ENCODE results near the gene GALT.
"Not testable (repeated sequence)": the region's sequence is repeated elsewhere in the genome, so short reads cannot be mapped to it uniquely, and the experiment has no call there.

DNA sequence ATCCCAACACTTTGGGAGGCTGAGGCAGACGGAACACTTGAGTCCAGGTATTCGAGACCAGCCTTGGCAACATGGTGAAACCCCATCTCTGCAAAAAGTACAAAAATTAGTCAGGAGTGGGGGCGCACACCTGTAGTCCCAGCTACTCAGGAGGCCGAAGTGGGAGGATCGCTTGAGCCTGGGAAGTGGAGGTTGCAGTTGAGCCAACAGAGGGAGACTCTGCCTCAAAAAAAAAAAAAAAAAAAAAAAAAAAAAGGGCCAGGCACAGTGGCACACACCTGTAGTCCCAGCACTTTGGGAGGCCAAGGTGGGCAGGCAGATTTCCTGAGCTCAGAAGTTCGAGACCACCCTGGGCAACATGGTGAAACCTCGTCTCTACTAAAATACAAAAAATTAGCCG, 7.2 kb upstream of the GALT start:
- TF ChIP-seq POLR2A, POLR2AphosphoS5 (IDR thresholded peaks at IDR 0.05): not testable (repeated sequence)
- TF ChIP-seq, protein P1, sequence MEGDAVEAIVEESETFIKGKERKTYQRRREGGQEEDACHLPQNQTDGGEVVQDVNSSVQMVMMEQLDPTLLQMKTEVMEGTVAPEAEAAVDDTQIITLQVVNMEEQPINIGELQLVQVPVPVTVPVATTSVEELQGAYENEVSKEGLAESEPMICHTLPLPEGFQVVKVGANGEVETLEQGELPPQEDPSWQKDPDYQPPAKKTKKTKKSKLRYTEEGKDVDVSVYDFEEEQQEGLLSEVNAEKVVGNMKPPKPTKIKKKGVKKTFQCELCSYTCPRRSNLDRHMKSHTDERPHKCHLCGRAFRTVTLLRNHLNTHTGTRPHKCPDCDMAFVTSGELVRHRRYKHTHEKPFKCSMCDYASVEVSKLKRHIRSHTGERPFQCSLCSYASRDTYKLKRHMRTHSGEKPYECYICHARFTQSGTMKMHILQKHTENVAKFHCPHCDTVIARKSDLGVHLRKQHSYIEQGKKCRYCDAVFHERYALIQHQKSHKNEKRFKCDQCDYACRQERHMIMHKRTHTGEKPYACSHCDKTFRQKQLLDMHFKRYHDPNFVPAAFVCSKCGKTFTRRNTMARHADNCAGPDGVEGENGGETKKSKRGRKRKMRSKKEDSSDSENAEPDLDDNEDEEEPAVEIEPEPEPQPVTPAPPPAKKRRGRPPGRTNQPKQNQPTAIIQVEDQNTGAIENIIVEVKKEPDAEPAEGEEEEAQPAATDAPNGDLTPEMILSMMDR (IDR thresholded peaks at IDR 0.05), result not testable (repeated sequence)

All from breast epithelium (tissue), 3 donors.